Pancreas (tissue), 10 donors: ENCODE results near the gene AGK. TPM values are rescaled to one million over a fixed set of nuclear protein-coding genes. Genes with fewer than 3 reads are reported as not detected.

Experiments used
- ATAC-seq, 4 donors: fragments of 200-7000 bp; cut with Tn5 transposase; one replicate each; pipeline versions ENCODE4 v1.8.0 to v1.9.1; 2020; ENCODE audit warnings: mild to moderate bottlenecking in 4 of 4, moderate library complexity in 4 of 4
- DNase-seq, 6 donors: peaks; one replicate each; pipeline ENCODE4 v3.0.0-alpha.2; 2020
- FAIRE-seq: peaks from 2 replicates; lab custom pipeline; 2012; peaks lifted over from hg19 to GRCh38; lab: Jason Lieb, UNC
- H3K27ac ChIP-seq, 4 donors: fragments of 200-600 bp; sonication (generic); 1 replicate in 3 of 4; 2 replicates in 1 of 4; pipeline versions ENCODE4 v1.5.0 to v1.8.0; 2020
- H3K27me3 ChIP-seq, 4 donors: fragments of 200-600 bp; one replicate each; pipeline ENCODE4 v1.8.0; 2021
- H3K36me3 ChIP-seq, 3 donors: fragments of 200-600 bp; sonication (generic) in 1 of 3; one replicate each; pipeline versions ENCODE4 v1.5.0 to v1.8.0; 2020 to 2021
- H3K4me1 ChIP-seq, 3 donors: fragments of 200-600 bp; one replicate each; pipeline ENCODE4 v1.8.0; 2021
- H3K4me3 ChIP-seq, 4 donors: fragments of 200-600 bp; sonication (generic) in 2 of 4; one replicate each; pipeline versions ENCODE4 v1.5.0 to v1.8.0; 2020 to 2021
- H3K9me3 ChIP-seq, 4 donors: fragments of 200-600 bp; one replicate each; pipeline ENCODE4 v1.8.0; 2021
- CTCF ChIP-seq, 4 donors: fragments of 200-600 bp; sonication (generic) in 3 of 4; IDR thresholded peaks; one replicate each; pipeline versions ENCODE4 v1.5.0 to v1.8.0; 2021; ENCODE audit warnings: antibody characterized with exemption in 4 of 4
- WGBS, 2 donors: extraction: QIAGEN DNeasy Blood & Tissue Kit; methylation state at CpG; one replicate each; pipeline ENCODE4 v1.1.7; 2013; 5-methylcytosine and 5-hydroxymethylcytosine counted together
- intact Hi-C, 3 donors: fragments of 100-400 bp; cut with DNase I; formaldehyde crosslinking; loops; one replicate each; pipeline versions ENCODE4 v1.11.1 to v1.14.2; 2022
- polyA plus RNA-seq, 2 donors: library from polyadenylated mRNA; stranded (reverse); fragments of 200-250 nt; gene quantifications; one replicate each; pipeline ENCODE4 v1.2.3, GENCODE V29; 2013
- total RNA-seq, 6 donors: library from RNA; stranded (reverse); fragmentation: NEBNext Ultra II Directional in 4 of 6; extraction: Animal tissue kit (Norgen Biotek cat#: 25700) in 4 of 6; gene quantifications; one replicate each; pipeline versions ENCODE4 v1.2.1 to v1.2.4, GENCODE V29; 2021 to 2023
- donor health status: healthy with polysubstance abuse.
- donor health status: DM: no; HTN: no; CAD: no; lungs with moderate emphysema.
- donor health status: DM: no; HTN: no; CAD: no.
- donor health status: control.
- donor health status: control.
- donor health status: Bipolar disorder and iron deficiency.
- donor health status: DM: yes; HTN: yes; CAD: no.
- donor health status: DM: no; HTN: no; CAD: no.
- donor health status: DM: no; HTN: no; CAD: no.
- donor health status: DM: yes; HTN: yes; CAD: no.

Gene AGK
- total and polyA plus RNA-seq, 8 donors = 5.6 to 13.6 (median 10.0) TPM

- Histone ChIP-seq H3K4me1 (no peaks in the 10 kb centered on the region), H3K36me3 (no peaks in the 10 kb centered on the region), H3K4me3 (no peak overlapping the region), H3K27me3 (no peaks in the 10 kb centered on the region), H3K27ac (no peak overlapping the region), H3K9me3 (no peaks in the 10 kb centered on the region)
- WGBS, 2 donors = 89 to 98% methylated on average over 4 of the region's 4 CpGs
- ATAC-seq (no peak), DNase-seq (no peak), FAIRE-seq (no peak)
- intact Hi-C loops = no loop called here
- TF ChIP-seq CTCF (IDR thresholded peaks at IDR 0.05) = no peak
Observed at GRCh38 chr7:141600168-141601006, 49.2 kb downstream of the AGK start.

GRCh38 chr7:141609576-141609975 is 58.4 kb downstream of the AGK start:
- Histone ChIP-seq H3K36me3 (peaks cover 0 to 11% (median 0%) of the 10 kb centered on the region in 3 donors), H3K9me3 (no peaks in the 10 kb centered on the region), H3K4me1 (no peaks in the 10 kb centered on the region), H3K4me3 (no peak overlapping the region), H3K27me3 (no peaks in the 10 kb centered on the region), H3K27ac (no peak overlapping the region)
- intact Hi-C loops = loop anchor here in 1 of 3 donors (5.0 kb wide), 1 partner anchor 37 kb away; no protein-coding TSS in a partner anchor
- no peak for TF ChIP-seq CTCF (IDR thresholded peaks at IDR 0.05)
- WGBS, 2 donors = 94 to 100% methylated on average over 3 of the region's 3 CpGs
- no peak for DNase-seq
- ATAC-seq = no peak
- no peak for FAIRE-seq

- H3K27ac ChIP-seq = no peak overlapping the region
- no peak for ATAC-seq
Observed at GRCh38 chr7:141610671-141611070, 59.5 kb downstream of the AGK start.

GRCh38 chr7:141612861-141613260 is 61.7 kb downstream of the AGK start:
- Histone ChIP-seq H3K27me3 (no peaks in the 10 kb centered on the region), H3K9me3 (no peaks in the 10 kb centered on the region), H3K36me3 (peaks cover 0 to 11% (median 0%) of the 10 kb centered on the region in 3 donors), H3K4me1 (no peaks in the 10 kb centered on the region), H3K4me3 (no peak overlapping the region), H3K27ac (no peak overlapping the region)
- intact Hi-C loops = no loop called here
- FAIRE-seq (no peak), ATAC-seq (no peak), DNase-seq (no peak)
- TF ChIP-seq CTCF (IDR thresholded peaks at IDR 0.05) = no peak

More at GRCh38 chr7:141610671-141611070, 59.5 kb downstream of the AGK start:
- no peak for TF ChIP-seq CTCF (IDR thresholded peaks at IDR 0.05)
- Histone ChIP-seq H3K4me1 (no peaks in the 10 kb centered on the region), H3K36me3 (peaks cover 0 to 11% (median 0%) of the 10 kb centered on the region in 3 donors), H3K4me3 (no peak overlapping the region), H3K9me3 (no peaks in the 10 kb centered on the region), H3K27me3 (no peaks in the 10 kb centered on the region)
- WGBS, 2 donors = 92 to 97% methylated on average over 1 of the region's 1 CpG
- no peak for DNase-seq
- no peak for FAIRE-seq
- intact Hi-C loops = no loop called here

- Histone ChIP-seq H3K27me3 (no peaks in the 10 kb centered on the region), H3K27ac (no peak overlapping the region), H3K36me3 (peaks cover 0 to 4% (median 0%) of the 10 kb centered on the region in 3 donors), H3K9me3 (no peaks in the 10 kb centered on the region), H3K4me1 (no peaks in the 10 kb centered on the region), H3K4me3 (no peak overlapping the region)
- no peak for TF ChIP-seq CTCF (IDR thresholded peaks at IDR 0.05)
- DNase-seq = no peak
- no peak for ATAC-seq
- FAIRE-seq = no peak
- intact Hi-C loops = no loop called here
Observed at GRCh38 chr7:141617280-141617679, 66.1 kb downstream of the AGK start.
